Inflammatory macrophage (primary cell): ENCODE results near the gene VRTN.

Source experiments
- DNase-seq, 2 donors: peaks; one replicate each; pipeline ENCODE4 v3.0.0-alpha.2; 2020 to 2022

The VRTN gene

GRCh38 chr14:74394549-74394948 lies 46.3 kb downstream of the VRTN start:
- no peak for DNase-seq

GRCh38 chr14:74395094-74395493 lies 46.8 kb downstream of the VRTN start:
- DNase-seq: no peak

- DNase-seq: no peak
Observed at GRCh38 chr14:74400031-74400685, 51.9 kb downstream of the VRTN start.

- DNase-seq: no peak
Observed at GRCh38 chr14:74400919-74401503, 52.7 kb downstream of the VRTN start.

- DNase-seq: peak; percentile 25 to 61
Observed at GRCh38 chr14:74401504-74402241, 53.4 kb downstream of the VRTN start.

- DNase-seq: no peak
Observed at GRCh38 chr14:74402401-74403251, 54.4 kb downstream of the VRTN start.

GRCh38 chr14:74403619-74404417 lies 55.5 kb downstream of the VRTN start:
- DNase-seq: no peak

- no peak for DNase-seq
Observed at GRCh38 chr14:74404435-74404834, 56.2 kb downstream of the VRTN start.

GRCh38 chr14:74405663-74406062 lies 57.4 kb downstream of the VRTN start:
- no peak for DNase-seq

GRCh38 chr14:74407021-74407800 lies 58.9 kb downstream of the VRTN start:
- DNase-seq: no peak

GRCh38 chr14:74407801-74408154 lies 59.5 kb downstream of the VRTN start:
- DNase-seq: no peak

GRCh38 chr14:74408870-74409269 lies 60.6 kb downstream of the VRTN start:
- no peak for DNase-seq

- no peak for DNase-seq
Observed at GRCh38 chr14:74409441-74409840, 61.2 kb downstream of the VRTN start.
